IgD-negative memory B cell (primary cell): Measurements from ENCODE around the gene TNFSF12. TPM values are rescaled to one million over a fixed set of nuclear protein-coding genes. Genes with fewer than 3 reads are reported as not detected.
"Not testable (repeated sequence)": the region's sequence is repeated elsewhere in the genome, so short reads cannot be mapped to it uniquely, and the experiment has no call there.

Experiments
- H3K27ac Mint-ChIP-seq, 3 donors: one replicate each; pipeline ENCODE4 v1.8.0; 2020 to 2022; ENCODE audit warnings: mild to moderate bottlenecking in 3 of 3, mixed read lengths in 3 of 3, moderate library complexity in 1 of 3
- H3K27me3 Mint-ChIP-seq: one replicate; pipeline ENCODE4 v1.8.0; 2021; ENCODE audit warnings: mixed read lengths
- H3K36me3 Mint-ChIP-seq: one replicate; pipeline ENCODE4 v1.8.0; 2020; ENCODE audit warnings: mild to moderate bottlenecking, mixed read lengths
- H3K4me1 Mint-ChIP-seq, 3 donors: one replicate each; pipeline ENCODE4 v1.8.0; 2020 to 2022; ENCODE audit warnings: mixed read lengths in 3 of 3, mild to moderate bottlenecking in 1 of 3
- H3K4me3 Mint-ChIP-seq, 4 donors: one replicate each; pipeline ENCODE4 v1.8.0; 2020 to 2022; ENCODE audit warnings: mild to moderate bottlenecking in 4 of 4, mixed read lengths in 4 of 4, moderate library complexity in 3 of 4
- H3K9me3 Mint-ChIP-seq, 3 donors: one replicate each; pipeline ENCODE4 v1.8.0; 2020 to 2021; ENCODE audit warnings: mixed read lengths in 3 of 3, mild to moderate bottlenecking in 1 of 3
- polyA plus RNA-seq: library from polyadenylated mRNA; unstranded; fragments of 300-500 nt; fragmentation: Illumina TruSeq; gene quantifications from one replicate; pipeline ENCODE4 v1.2.3, GENCODE V29; 2021

The TNFSF12 gene
- polyA plus RNA-seq, 1 donor from 2014 or later, result 45.1 TPM

- Mint-ChIP-seq H3K27ac (peak overlapping the region; percentile 92 to 99 (median 93)), H3K4me1 (peaks cover 21 to 44% (median 38%) of the 10 kb centered on the region in 3 donors), H3K9me3 (no peaks in the 10 kb centered on the region), H3K27me3 (no peaks in the 10 kb centered on the region), H3K4me3 (peak overlapping the region; percentile 89 to 100 (median 98)), H3K36me3 (peaks cover 5% of the 10 kb centered on the region)
These were observed 33.8 kb downstream of the TNFSF12 start for GRCh38 chr17:7582396-7583252.

GRCh38 chr17:7583253-7584109 is 34.6 kb downstream of the TNFSF12 start, which contains the start of gene MPDU1:
MPDU1 (plus strand) TSS chr17:7583852; CDS start chr17:7583863, 11 bp downstream.
- peaks cover 3% of the 10 kb centered on the region for H3K36me3 Mint-ChIP-seq
- no peaks in the 10 kb centered on the region for H3K9me3 Mint-ChIP-seq
- peaks cover 16 to 38% (median 34%) of the 10 kb centered on the region in 3 donors for H3K4me1 Mint-ChIP-seq
- H3K4me3 Mint-ChIP-seq, result peak within 1 kb of the TSS; percentile 97 to 100 (median 100)
- peak within 1 kb of the TSS; percentile 97 to 100 (median 99) for H3K27ac Mint-ChIP-seq
- no peaks in the 10 kb centered on the region for H3K27me3 Mint-ChIP-seq

GRCh38 chr17:7586673-7587419 is 38.0 kb downstream of the TNFSF12 start:
- Mint-ChIP-seq H3K27me3 (no peaks in the 10 kb centered on the region), H3K36me3 (peaks cover 3% of the 10 kb centered on the region), H3K4me1 (peaks cover 8 to 18% (median 13%) of the 10 kb centered on the region in 3 donors), H3K9me3 (no peaks in the 10 kb centered on the region), H3K4me3 (peak overlapping the region in 2 of 4 donors; percentile 34 to 61), H3K27ac (peak overlapping the region in 1 of 3 donors; percentile 56)

GRCh38 chr17:7587420-7588151 is 38.7 kb downstream of the TNFSF12 start:
- Mint-ChIP-seq H3K4me1 (peaks cover 6 to 14% (median 8%) of the 10 kb centered on the region in 3 donors), H3K36me3 (peaks cover 3% of the 10 kb centered on the region), H3K27ac (peak overlapping the region in 2 of 3 donors; percentile 19 to 56), H3K4me3 (peak overlapping the region; percentile 6 to 61 (median 43)), H3K27me3 (no peaks in the 10 kb centered on the region), H3K9me3 (no peaks in the 10 kb centered on the region)

DNA sequence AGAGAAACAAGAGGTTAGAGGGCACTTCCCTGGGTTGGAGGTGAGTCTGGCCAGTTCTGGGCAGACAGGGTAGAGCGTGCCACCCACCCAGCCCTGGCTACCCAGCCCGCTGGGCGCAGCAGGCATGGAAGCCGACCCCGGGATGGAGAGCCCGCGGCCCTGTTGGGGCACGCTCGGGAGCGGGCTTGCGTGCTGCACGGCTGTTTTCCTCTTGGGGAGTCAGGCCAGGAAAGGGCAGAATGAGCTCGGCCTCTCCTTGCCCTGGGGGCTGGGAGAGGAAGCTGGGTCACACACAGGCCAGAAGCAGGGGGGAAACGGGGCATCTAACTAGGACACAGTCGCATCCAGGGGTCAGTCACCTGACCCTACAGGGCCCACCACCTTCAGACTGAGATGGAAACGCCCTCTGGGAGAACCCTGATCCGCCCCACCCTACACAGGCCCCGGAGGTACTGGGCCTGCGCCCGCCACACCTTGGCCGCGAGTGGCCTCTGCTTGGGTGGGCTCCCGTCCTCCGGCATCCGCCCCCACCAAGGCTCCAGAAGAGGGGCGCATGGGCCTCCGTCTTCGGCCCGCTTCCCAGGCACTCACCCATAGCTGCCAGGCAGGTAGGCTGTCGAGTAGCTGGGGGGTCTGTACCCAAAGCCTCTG is 39.8 kb downstream of the TNFSF12 start:
- H3K9me3 Mint-ChIP-seq, result no peaks in the 10 kb centered on the region
- no peaks in the 10 kb centered on the region for H3K27me3 Mint-ChIP-seq
- peak overlapping the region in 1 of 3 donors; percentile 62 for H3K27ac Mint-ChIP-seq
- peak overlapping the region in 1 of 4 donors; percentile 61 for H3K4me3 Mint-ChIP-seq
- peaks cover 4 to 13% (median 6%) of the 10 kb centered on the region in 3 donors for H3K4me1 Mint-ChIP-seq
- peaks cover 3% of the 10 kb centered on the region for H3K36me3 Mint-ChIP-seq

DNA sequence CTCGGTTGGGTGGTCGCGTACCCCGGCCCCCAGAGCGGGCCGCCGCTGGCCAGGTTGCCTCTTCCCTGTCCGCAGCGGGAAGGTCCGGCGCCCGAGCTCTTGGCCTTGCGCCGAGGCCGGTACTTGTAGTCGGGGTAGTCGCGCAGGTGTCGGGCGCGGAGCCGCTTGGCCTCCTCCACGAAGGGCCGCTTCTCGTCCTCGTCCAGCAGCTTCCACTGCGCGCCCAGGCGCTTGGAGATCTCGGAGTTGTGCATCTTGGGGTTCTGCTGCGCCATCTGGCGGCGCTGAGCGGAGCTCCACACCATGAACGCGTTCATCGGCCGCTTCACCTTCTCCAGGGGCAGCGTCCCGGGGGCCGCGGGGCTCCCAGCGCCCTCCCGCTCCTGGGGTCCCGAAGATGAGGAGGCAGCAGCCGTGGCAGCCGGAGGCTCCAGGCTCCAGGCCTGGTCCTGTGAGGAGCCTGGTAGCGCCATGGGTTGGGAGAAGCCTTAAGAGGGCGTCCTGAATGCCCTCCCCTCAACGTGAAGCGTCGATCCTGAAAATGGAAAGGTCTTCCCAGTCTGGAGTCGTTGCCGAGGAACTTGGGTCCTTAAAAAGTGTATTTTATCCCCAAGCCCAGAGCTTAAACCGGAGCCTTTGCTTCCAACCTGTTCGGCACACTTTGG is 40.5 kb downstream of the TNFSF12 start:
- Mint-ChIP-seq H3K4me3 (peak overlapping the region in 1 of 4 donors; percentile 17), H3K36me3 (peaks cover 3% of the 10 kb centered on the region), H3K27me3 (no peaks in the 10 kb centered on the region), H3K4me1 (peaks cover 0 to 12% (median 5%) of the 10 kb centered on the region in 3 donors), H3K9me3 (no peaks in the 10 kb centered on the region), H3K27ac (peak overlapping the region in 1 of 3 donors; percentile 62)

DNA sequence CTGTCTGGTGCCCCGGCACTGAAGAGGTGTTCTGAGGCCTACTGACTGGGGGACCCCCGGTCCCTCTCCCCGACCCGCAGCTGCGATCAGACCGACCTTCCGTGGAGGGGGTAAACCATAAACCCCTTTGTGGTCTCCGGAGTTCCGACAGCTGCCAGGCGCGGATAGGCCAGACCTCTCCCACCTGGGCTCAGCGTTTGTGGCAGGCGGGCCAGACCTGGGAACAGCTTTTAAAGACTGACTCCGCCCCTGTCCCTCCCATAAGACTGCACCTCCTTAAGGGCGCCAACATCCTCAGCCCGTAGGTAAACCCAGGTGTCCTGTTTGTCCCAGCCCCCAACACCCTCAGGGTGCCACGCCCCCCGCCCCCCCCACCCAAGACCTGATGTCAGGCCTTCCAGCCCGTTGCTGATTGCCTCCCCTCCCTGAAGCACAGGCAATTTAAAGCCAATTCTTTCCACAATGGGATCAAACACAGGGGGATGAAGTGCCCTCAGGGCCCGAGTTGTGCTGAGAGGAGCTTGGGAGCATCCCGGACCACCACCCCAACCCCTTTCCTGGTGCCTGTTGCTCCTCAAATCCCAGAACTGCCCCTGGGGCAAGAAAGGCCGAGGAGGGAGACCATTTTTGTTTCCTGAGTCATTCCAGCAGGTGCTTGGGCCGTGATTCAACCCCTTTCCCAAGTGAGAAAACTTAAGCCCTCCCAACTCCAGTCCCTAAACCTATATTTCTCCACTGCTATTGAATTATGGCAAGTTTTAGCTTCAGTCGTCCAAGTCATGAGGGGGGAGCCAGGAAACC is 41.2 kb downstream of the TNFSF12 start, which contains the start of gene SOX15:
SOX15 (minus strand) TSS at position 204 of the 801 bp plus-strand sequence. CDS start 418 bp downstream, outside the sequence.
- H3K27me3 Mint-ChIP-seq, result no peaks in the 10 kb centered on the region
- H3K4me1 Mint-ChIP-seq, result peaks cover 0 to 7% (median 1%) of the 10 kb centered on the region in 3 donors
- H3K9me3 Mint-ChIP-seq, result no peaks in the 10 kb centered on the region
- H3K4me3 Mint-ChIP-seq, result peak within 1 kb of the TSS in 1 of 4 donors; percentile 17
- peak within 1 kb of the TSS in 1 of 3 donors; percentile 62 for H3K27ac Mint-ChIP-seq
- peaks cover 2% of the 10 kb centered on the region for H3K36me3 Mint-ChIP-seq

GRCh38 chr17:7590743-7591142 is 41.9 kb downstream of the TNFSF12 start:
- no peak overlapping the region for H3K4me3 Mint-ChIP-seq
- H3K36me3 Mint-ChIP-seq, result peaks cover 2% of the 10 kb centered on the region
- peaks cover 0 to 5% (median 0%) of the 10 kb centered on the region in 3 donors for H3K4me1 Mint-ChIP-seq
- H3K27ac Mint-ChIP-seq, result no peak overlapping the region
- H3K9me3 Mint-ChIP-seq, result no peaks in the 10 kb centered on the region
- H3K27me3 Mint-ChIP-seq, result no peaks in the 10 kb centered on the region

- no peak overlapping the region for H3K4me3 Mint-ChIP-seq
- H3K27me3 Mint-ChIP-seq, result no peaks in the 10 kb centered on the region
- peaks cover 0 to 4% (median 0%) of the 10 kb centered on the region in 3 donors for H3K4me1 Mint-ChIP-seq
- no peak overlapping the region for H3K27ac Mint-ChIP-seq
- peaks cover 2% of the 10 kb centered on the region for H3K36me3 Mint-ChIP-seq
- H3K9me3 Mint-ChIP-seq, result no peaks in the 10 kb centered on the region
These were observed 42.7 kb downstream of the TNFSF12 start for GRCh38 chr17:7591596-7591995.

DNA sequence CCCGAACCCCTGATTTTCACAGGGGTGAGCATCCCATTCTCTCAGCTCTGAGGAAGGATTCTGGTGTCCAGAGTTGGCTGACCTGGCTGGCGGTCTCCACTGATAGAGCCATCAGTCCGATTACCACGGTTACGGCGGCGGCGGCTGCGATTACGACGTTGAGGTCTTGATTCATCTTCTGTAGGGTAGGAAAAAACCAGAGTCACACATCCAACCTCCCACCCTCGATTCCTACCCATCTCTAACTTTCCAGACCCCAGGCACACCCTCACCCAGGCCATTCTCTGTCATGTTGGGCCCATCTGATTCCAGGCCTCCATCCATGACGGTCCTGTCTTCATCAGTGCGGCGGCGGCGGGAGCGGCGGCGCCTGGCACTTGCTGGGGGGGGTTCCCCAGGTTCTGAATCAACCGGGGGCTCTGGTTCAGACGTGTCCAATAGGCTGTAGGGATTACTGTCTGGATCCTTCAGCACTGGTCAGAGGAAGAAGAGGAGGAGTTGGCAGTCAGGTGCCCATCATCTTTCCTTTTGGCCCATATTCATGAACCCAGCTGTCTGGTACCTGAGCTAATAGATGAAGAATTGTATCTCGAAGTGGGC is 43.7 kb downstream of the TNFSF12 start:
- Mint-ChIP-seq H3K27ac (no peak overlapping the region), H3K9me3 (no peaks in the 10 kb centered on the region), H3K36me3 (peaks cover under 1% of the 10 kb centered on the region), H3K4me3 (no peak overlapping the region), H3K4me1 (peaks cover 0 to 4% (median 0%) of the 10 kb centered on the region in 3 donors), H3K27me3 (no peaks in the 10 kb centered on the region)

DNA sequence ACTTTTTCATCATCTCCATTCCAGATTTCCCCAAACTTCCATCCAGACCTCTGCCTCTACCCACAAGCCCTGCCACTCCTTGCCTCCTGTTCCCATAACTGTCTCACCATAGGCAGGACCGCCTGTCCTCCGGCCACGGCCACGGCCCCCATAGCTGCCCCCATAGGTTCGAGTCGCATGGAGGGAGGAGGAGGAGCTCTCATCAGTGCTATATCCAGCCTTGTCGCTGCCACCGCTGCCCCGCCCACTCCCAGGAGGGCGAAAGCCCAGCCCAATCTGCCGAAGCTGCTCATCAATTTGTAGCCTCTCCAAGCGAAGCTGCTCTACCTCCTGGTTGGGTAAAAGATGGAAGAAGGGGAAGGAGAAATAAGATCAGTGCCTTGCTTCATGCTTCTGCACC is 44.4 kb downstream of the TNFSF12 start:
- H3K36me3 Mint-ChIP-seq, result no peaks in the 10 kb centered on the region
- H3K27me3 Mint-ChIP-seq, result no peaks in the 10 kb centered on the region
- no peak overlapping the region for H3K4me3 Mint-ChIP-seq
- H3K9me3 Mint-ChIP-seq, result no peaks in the 10 kb centered on the region
- H3K27ac Mint-ChIP-seq, result peak overlapping the region in 1 of 3 donors; percentile 29
- peaks cover 0 to 5% (median 0%) of the 10 kb centered on the region in 3 donors for H3K4me1 Mint-ChIP-seq

DNA sequence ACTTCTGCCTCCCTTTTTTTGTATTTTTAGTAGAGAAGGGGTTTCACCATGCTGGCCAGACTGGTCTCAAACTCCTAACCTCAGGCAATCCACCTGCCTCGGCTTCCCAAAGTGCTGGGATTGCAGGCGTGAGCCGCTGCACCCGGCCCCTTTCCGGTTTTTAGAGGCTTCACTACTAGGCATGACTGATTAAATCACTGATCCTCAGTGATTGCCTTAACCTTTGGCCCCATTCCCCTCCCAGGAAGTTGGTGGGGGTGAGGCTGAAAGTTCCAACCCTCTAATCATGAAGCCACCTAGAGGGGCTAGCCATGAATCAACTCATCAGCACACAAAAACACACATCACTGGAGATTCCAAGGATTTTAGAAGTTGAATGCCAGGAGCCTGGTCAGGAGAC is 48.7 kb downstream of the TNFSF12 start:
- H3K4me1 Mint-ChIP-seq, H3K4me3 Mint-ChIP-seq, H3K36me3 Mint-ChIP-seq, H3K27me3 Mint-ChIP-seq, H3K27ac Mint-ChIP-seq, H3K9me3 Mint-ChIP-seq: not testable (repeated sequence)
